ENCODE measurements around the gene NBEA.

Gene NBEA

GRCh38 chr13:35292329-35292728 lies 350.3 kb downstream of the NBEA start:
- DNase-seq: no peak
- no peaks in the 10 kb centered on the region; the same call in 1 of the 2 replicates for H3K4me1 ChIP-seq
- H3K27me3 ChIP-seq: no peaks in the 10 kb centered on the region
- no peak overlapping the region for H3K4me3 ChIP-seq (ENCODE audit: low read depth, low read length)
- H3K36me3 ChIP-seq: no peaks in the 10 kb centered on the region
- no peaks in the 10 kb centered on the region for H3K9me3 ChIP-seq
- TF ChIP-seq, protein P1, sequence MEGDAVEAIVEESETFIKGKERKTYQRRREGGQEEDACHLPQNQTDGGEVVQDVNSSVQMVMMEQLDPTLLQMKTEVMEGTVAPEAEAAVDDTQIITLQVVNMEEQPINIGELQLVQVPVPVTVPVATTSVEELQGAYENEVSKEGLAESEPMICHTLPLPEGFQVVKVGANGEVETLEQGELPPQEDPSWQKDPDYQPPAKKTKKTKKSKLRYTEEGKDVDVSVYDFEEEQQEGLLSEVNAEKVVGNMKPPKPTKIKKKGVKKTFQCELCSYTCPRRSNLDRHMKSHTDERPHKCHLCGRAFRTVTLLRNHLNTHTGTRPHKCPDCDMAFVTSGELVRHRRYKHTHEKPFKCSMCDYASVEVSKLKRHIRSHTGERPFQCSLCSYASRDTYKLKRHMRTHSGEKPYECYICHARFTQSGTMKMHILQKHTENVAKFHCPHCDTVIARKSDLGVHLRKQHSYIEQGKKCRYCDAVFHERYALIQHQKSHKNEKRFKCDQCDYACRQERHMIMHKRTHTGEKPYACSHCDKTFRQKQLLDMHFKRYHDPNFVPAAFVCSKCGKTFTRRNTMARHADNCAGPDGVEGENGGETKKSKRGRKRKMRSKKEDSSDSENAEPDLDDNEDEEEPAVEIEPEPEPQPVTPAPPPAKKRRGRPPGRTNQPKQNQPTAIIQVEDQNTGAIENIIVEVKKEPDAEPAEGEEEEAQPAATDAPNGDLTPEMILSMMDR (IDR thresholded peaks at IDR 0.05; ENCODE audit: low read depth, low read length): no peak

DNA sequence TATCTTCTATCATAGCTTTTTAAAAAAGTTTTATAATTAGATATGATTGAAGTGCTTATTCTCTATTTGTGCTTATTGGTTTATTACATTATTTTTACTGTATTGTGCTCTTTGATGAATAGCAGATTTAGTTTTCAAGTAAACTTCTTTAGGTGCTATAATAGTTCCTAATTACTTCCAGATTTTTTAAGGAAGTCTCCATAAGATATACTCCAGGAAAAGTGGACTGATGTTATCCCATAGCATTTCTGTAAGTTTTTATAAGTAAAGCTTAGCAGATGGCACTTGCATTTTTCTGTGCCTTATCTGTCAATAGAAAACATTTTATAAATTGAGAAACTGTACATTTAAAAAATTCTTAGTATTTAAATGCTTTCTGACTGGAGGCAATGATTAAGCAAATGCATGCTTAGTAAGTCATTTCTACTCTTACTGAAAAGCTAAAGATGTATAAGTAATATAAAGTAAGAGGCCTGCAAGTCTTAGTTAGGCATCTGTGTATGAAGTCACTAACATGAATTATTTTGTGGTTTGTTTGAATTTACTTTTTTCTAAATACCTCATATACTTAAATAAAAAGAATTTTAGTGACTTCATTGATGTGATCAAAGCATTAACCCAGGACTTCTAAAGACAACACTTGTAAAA lies 351.6 kb downstream of the NBEA start:
- no peak overlapping the region for H3K4me3 ChIP-seq (ENCODE audit: low read depth, low read length)
- H3K36me3 ChIP-seq: no peaks in the 10 kb centered on the region
- H3K9me3 ChIP-seq: no peaks in the 10 kb centered on the region
- no peaks in the 10 kb centered on the region; the same call in 1 of the 2 replicates for H3K4me1 ChIP-seq
- TF ChIP-seq, protein P1 (IDR thresholded peaks at IDR 0.05; ENCODE audit: low read depth, low read length): no peak
- no peaks in the 10 kb centered on the region for H3K27me3 ChIP-seq
- DNase-seq: no peak

- no peaks in the 10 kb centered on the region for H3K9me3 ChIP-seq
- TF ChIP-seq, protein P1 (IDR thresholded peaks at IDR 0.05; ENCODE audit: low read depth, low read length): no peak
- no peak for DNase-seq
- H3K4me1 ChIP-seq: no peaks in the 10 kb centered on the region; the same call in 1 of the 2 replicates
- H3K4me3 ChIP-seq (ENCODE audit: low read depth, low read length): no peak overlapping the region
- H3K27me3 ChIP-seq: no peaks in the 10 kb centered on the region
- H3K36me3 ChIP-seq: no peaks in the 10 kb centered on the region
Measured at GRCh38 chr13:35309706-35310105, 367.6 kb downstream of the NBEA start.

GRCh38 chr13:35332134-35332533 lies 390.1 kb downstream of the NBEA start:
- no peaks in the 10 kb centered on the region for H3K27me3 ChIP-seq
- H3K4me3 ChIP-seq (ENCODE audit: low read depth, low read length): no peak overlapping the region
- H3K36me3 ChIP-seq: no peaks in the 10 kb centered on the region; the same call in 1 of the 2 replicates
- TF ChIP-seq, protein P1 (IDR thresholded peaks at IDR 0.05; ENCODE audit: low read depth, low read length): no peak
- DNase-seq: no peak
- no peaks in the 10 kb centered on the region for H3K9me3 ChIP-seq
- peaks cover 25% of the 10 kb centered on the region for H3K4me1 ChIP-seq

DNA sequence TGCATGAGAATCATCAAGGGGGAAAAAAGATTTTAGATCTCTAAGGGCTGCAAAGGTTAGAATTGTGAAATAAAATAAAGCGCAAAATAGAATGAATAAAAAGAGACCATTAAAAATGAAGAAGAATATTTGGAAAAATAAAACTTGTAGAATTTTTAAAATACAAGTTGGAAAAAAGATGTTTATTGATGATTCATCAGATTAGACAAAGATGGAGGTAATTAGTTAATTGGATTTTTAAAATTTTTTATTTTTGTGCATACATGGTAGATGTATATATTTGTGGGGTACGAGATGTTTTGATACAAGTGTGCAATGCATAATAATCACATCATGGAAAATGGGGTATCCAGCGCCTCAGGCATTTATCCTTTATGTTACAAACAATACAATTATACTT lies 391.1 kb downstream of the NBEA start:
- DNase-seq: no peak
- Histone ChIP-seq H3K9me3 (no peaks in the 10 kb centered on the region), H3K27me3 (no peaks in the 10 kb centered on the region), H3K4me3 (ENCODE audit: low read depth, low read length) (no peak overlapping the region), H3K36me3 (no peaks in the 10 kb centered on the region; the same call in none of the 2 replicates), H3K4me1 (peaks cover 25% of the 10 kb centered on the region)
- TF ChIP-seq, protein P1 (IDR thresholded peaks at IDR 0.05; ENCODE audit: low read depth, low read length): no peak

GRCh38 chr13:35342440-35342839 lies 400.4 kb downstream of the NBEA start:
- no peaks in the 10 kb centered on the region for H3K27me3 ChIP-seq
- peaks cover 19% of the 10 kb centered on the region for H3K4me1 ChIP-seq
- H3K36me3 ChIP-seq: no peaks in the 10 kb centered on the region; the same call in 1 of the 2 replicates
- TF ChIP-seq, protein P1 (IDR thresholded peaks at IDR 0.05; ENCODE audit: low read depth, low read length): no peak
- H3K4me3 ChIP-seq (ENCODE audit: low read depth, low read length): no peak overlapping the region
- DNase-seq: no peak
- H3K9me3 ChIP-seq: no peaks in the 10 kb centered on the region
